Mesothelial cell of epicardium (in vitro differentiated cells): ENCODE measurements around the gene SHROOM3. TPM values are rescaled to one million over a fixed set of nuclear protein-coding genes. Genes with fewer than 3 reads are reported as not detected.
A peak's percentile ranks its signal among the peaks of the same experiment; 100 is the strongest.
"Not testable (repeated sequence)": the region's sequence is repeated elsewhere in the genome, so short reads cannot be mapped to it uniquely, and the experiment has no call there.

Experiments used
- DNase-seq, 2 experiments: peaks; one replicate each; pipeline ENCODE4 v3.0.0; 2021; ENCODE audit warnings: low spot score in 2 of 2; ENCODE audit not compliant: unreplicated experiment in 2 of 2
- H3K27ac Mint-ChIP-seq: 2 replicates; pipeline ENCODE4 v1.8.0; 2021; ENCODE audit warnings: mixed read lengths
- H3K27me3 Mint-ChIP-seq: 2 replicates; pipeline ENCODE4 v1.8.0; 2021; ENCODE audit warnings: low read depth, mixed read lengths
- H3K36me3 Mint-ChIP-seq: 2 replicates; pipeline ENCODE4 v1.8.0; 2021; ENCODE audit warnings: mixed read lengths
- H3K4me1 Mint-ChIP-seq: 2 replicates; pipeline ENCODE4 v1.8.0; 2021; ENCODE audit warnings: mixed read lengths
- H3K4me3 Mint-ChIP-seq: 2 replicates; pipeline ENCODE4 v1.8.0; 2021; ENCODE audit warnings: mild to moderate bottlenecking, moderate library complexity, mixed read lengths
- H3K9me3 Mint-ChIP-seq: 2 replicates; pipeline ENCODE4 v1.8.0; 2021; ENCODE audit warnings: mixed read lengths
- CTCF ChIP-seq: fragments of 200-600 bp; sonication (generic); IDR thresholded peaks from one replicate; pipeline ENCODE4 v1.5.0; 2021; ENCODE audit warnings: antibody characterized with exemption; ENCODE audit not compliant: unreplicated experiment
- total RNA-seq: library from RNA; stranded (reverse); gene quantifications from 3 replicates; pipeline ENCODE4 v1.2.1, GENCODE V29; 2021

The SHROOM3 gene
- total RNA-seq, 1 donor from 2014 or later: 62.7 TPM

- Mint-ChIP-seq H3K27me3 (no peaks in the 10 kb centered on the region), H3K36me3 (peaks cover 19% of the 10 kb centered on the region), H3K9me3 (peaks cover 4% of the 10 kb centered on the region), H3K4me3 (no peak overlapping the region), H3K27ac (peak overlapping the region; percentile 88), H3K4me1 (peaks cover 40% of the 10 kb centered on the region)
- no peak for DNase-seq
- no peak for TF ChIP-seq CTCF
These were observed 290.0 kb downstream of the SHROOM3 start for GRCh38 chr4:76725039-76725438.

GRCh38 chr4:76726176-76726575, 291.1 kb downstream of the SHROOM3 start:
- peaks cover 39% of the 10 kb centered on the region for H3K4me1 Mint-ChIP-seq

GRCh38 chr4:76726631-76727030, 291.6 kb downstream of the SHROOM3 start:
- Mint-ChIP-seq H3K36me3 (peaks cover 16% of the 10 kb centered on the region), H3K4me3 (no peak overlapping the region), H3K27me3 (no peaks in the 10 kb centered on the region), H3K27ac (no peak overlapping the region), H3K9me3 (peaks cover 1% of the 10 kb centered on the region), H3K4me1 (peaks cover 39% of the 10 kb centered on the region)
- DNase-seq: no peak
- no peak for TF ChIP-seq CTCF

More at GRCh38 chr4:76726176-76726575, 291.1 kb downstream of the SHROOM3 start:
- Mint-ChIP-seq H3K4me3 (no peak overlapping the region), H3K27me3 (no peaks in the 10 kb centered on the region), H3K27ac (peak overlapping the region; percentile 86), H3K36me3 (peaks cover 20% of the 10 kb centered on the region), H3K9me3 (peaks cover 4% of the 10 kb centered on the region)
- DNase-seq: no peak
- TF ChIP-seq CTCF: no peak

GRCh38 chr4:76727934-76728333, 292.9 kb downstream of the SHROOM3 start:
- H3K4me3 Mint-ChIP-seq: not testable (repeated sequence)

GRCh38 chr4:76729460-76729859, 294.4 kb downstream of the SHROOM3 start:
- no peak for TF ChIP-seq CTCF
- no peak for DNase-seq
- Mint-ChIP-seq H3K4me3 (no peak overlapping the region), H3K9me3 (no peaks in the 10 kb centered on the region), H3K4me1 (peaks cover 24% of the 10 kb centered on the region), H3K27ac (no peak overlapping the region), H3K36me3 (peaks cover 14% of the 10 kb centered on the region), H3K27me3 (no peaks in the 10 kb centered on the region)

More at GRCh38 chr4:76727934-76728333, 292.9 kb downstream of the SHROOM3 start:
- Mint-ChIP-seq H3K36me3 (peaks cover 14% of the 10 kb centered on the region), H3K4me1 (peaks cover 39% of the 10 kb centered on the region)
- H3K27ac Mint-ChIP-seq, DNase-seq, H3K9me3 Mint-ChIP-seq, H3K27me3 Mint-ChIP-seq: not testable (repeated sequence)

- Mint-ChIP-seq H3K9me3 (no peaks in the 10 kb centered on the region), H3K27me3 (no peaks in the 10 kb centered on the region), H3K4me1 (peaks cover 19% of the 10 kb centered on the region), H3K27ac (peak overlapping the region; percentile 21), H3K4me3 (no peak overlapping the region), H3K36me3 (peaks cover 18% of the 10 kb centered on the region)
- TF ChIP-seq CTCF: no peak
- DNase-seq: no peak
These were observed 295.0 kb downstream of the SHROOM3 start for GRCh38 chr4:76729980-76730379.
